Measurements from ENCODE around the gene GAB3. TPM values are rescaled to one million over a fixed set of nuclear protein-coding genes. Genes with fewer than 3 reads are reported as not detected.

Gene GAB3
- total and polyA plus RNA-seq, 9 of the 15 experiments (the other 6 are each of a cell fraction or from before 2014, with no cell fraction given), result 16.1 to 31.4 (median 20.2) TPM

GRCh38 chrX:154712781-154713740 is 37.8 kb downstream of the GAB3 start (continued):
- TF ChIP-seq ETS1 (conservative IDR thresholded peaks at IDR 0.05; ENCODE audit: control insufficient read depth, low read depth, low read length) (no peak), CEBPB (tag; IDR thresholded peaks at IDR 0.05) (no peak)

GRCh38 chrX:154711264-154711663 is 39.6 kb downstream of the GAB3 start:
- FAIRE-seq, result no peak
- H4K20me1 ChIP-seq (replicated peaks; ENCODE audit: control insufficient read depth, insufficient read depth, low read length), result 0 out of 2 replicates have a peak, but pooled peaks cover 8% of the 10 kb centered on the region
- in situ Hi-C loops (cut with MboI), result no loop called here
- no peaks in the 10 kb centered on the region for H3K9me3 ChIP-seq (replicated peaks; ENCODE audit: control insufficient read depth, insufficient read depth, low read depth, low read length)
- no peak overlapping the region for H2AFZ ChIP-seq (ENCODE audit: low read depth, low read length)
- peaks cover 86% of the 10 kb centered on the region for H3K36me3 ChIP-seq (ENCODE audit: control insufficient read depth, insufficient read depth, low read length)
- BruUV-seq (replicated peaks), result no TSS peak
- TF ChIP-seq ZNF274 (IDR thresholded peaks at IDR 0.05; ENCODE audit: borderline replicate concordance, low read depth, low read length) (no peak), FOXP1 (CRISPR knock-in tag; IDR thresholded peaks at IDR 0.05) (no peak), ZNF175 (CRISPR knock-in tag; IDR thresholded peaks at IDR 0.05; ENCODE audit: low read depth) (no peak), DDX20 (tag; IDR thresholded peaks at IDR 0.05; ENCODE audit: low read depth) (no peak), POLR3A (IDR thresholded peaks at IDR 0.05; ENCODE audit: borderline replicate concordance, extremely low read depth, insufficient read depth, insufficient read length) (no peak), GATAD2B (IDR thresholded peaks at IDR 0.05; ENCODE audit: borderline replicate concordance) (no peak)
- TF ChIP-seq, protein P1, sequence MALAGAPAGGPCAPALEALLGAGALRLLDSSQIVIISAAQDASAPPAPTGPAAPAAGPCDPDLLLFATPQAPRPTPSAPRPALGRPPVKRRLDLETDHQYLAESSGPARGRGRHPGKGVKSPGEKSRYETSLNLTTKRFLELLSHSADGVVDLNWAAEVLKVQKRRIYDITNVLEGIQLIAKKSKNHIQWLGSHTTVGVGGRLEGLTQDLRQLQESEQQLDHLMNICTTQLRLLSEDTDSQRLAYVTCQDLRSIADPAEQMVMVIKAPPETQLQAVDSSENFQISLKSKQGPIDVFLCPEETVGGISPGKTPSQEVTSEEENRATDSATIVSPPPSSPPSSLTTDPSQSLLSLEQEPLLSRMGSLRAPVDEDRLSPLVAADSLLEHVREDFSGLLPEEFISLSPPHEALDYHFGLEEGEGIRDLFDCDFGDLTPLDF (CRISPR knock-in tag; IDR thresholded peaks at IDR 0.05), result no peak
- 56% methylated on average over 1 of the region's 1 CpG for WGBS (ENCODE audit: insufficient coverage, low coverage, missing lambda C conversion rate)
- H3K27me3 ChIP-seq (ENCODE audit: control insufficient read depth in 2 of 2, insufficient read depth in 2 of 2, low read length in 2 of 2), result no peaks in the 10 kb centered on the region
- no peak overlapping the region for H3K27ac ChIP-seq (ENCODE audit: extremely low read depth, low read depth, low read length)
- POLR2A ChIA-PET, result no interaction called here
- H3K9ac ChIP-seq (ENCODE audit: insufficient read depth in 1 of 2, low read depth in 2 of 2, low read length in 2 of 2), result no peak overlapping the region
- no peak overlapping the region for H3K4me3 ChIP-seq
- intact Hi-C loops (cut with micrococcal nuclease), result no loop called here
- no peak for ATAC-seq
- CTCF ChIA-PET (ENCODE audit: low intra/inter-chr PET ratio), result no interaction called here
- H3K9me1 ChIP-seq (ENCODE audit: control insufficient read depth, insufficient read depth, low read length), result peaks cover 3% of the 10 kb centered on the region
- no peak overlapping the region for H3K4me2 ChIP-seq (ENCODE audit: insufficient read depth, low read length)
- H3K79me2 ChIP-seq (ENCODE audit: control insufficient read depth, insufficient read depth, low read length), result no peaks in the 10 kb centered on the region; the same call in 2 of the 3 replicates
- no peaks in the 10 kb centered on the region; a peak in 1 of 5 replicates for H3K4me1 ChIP-seq (replicated peaks in 1 of 2; ENCODE audit: control insufficient read depth in 2 of 2, insufficient read depth in 2 of 2, low read length in 2 of 2)
- no peak for DNase-seq (ENCODE audit: extremely low read depth in 1 of 4, low spot score in 3 of 4)

Data from K562 (cell line).